ENCODE data around the gene IFI44L.

Gene IFI44L

GRCh38 chr1:78641558-78641957 lies 21.3 kb downstream of the IFI44L start:
- no peak for DNase-seq (ENCODE audit: low read depth in 2 of 2)

- DNase-seq (ENCODE audit: low read depth in 2 of 2) = no peak
Measured at GRCh38 chr1:78645723-78646122, 25.5 kb downstream of the IFI44L start.

- DNase-seq (ENCODE audit: low read depth in 2 of 2) = no peak
Measured at GRCh38 chr1:78647238-78647637, 27.0 kb downstream of the IFI44L start.

- DNase-seq (ENCODE audit: low read depth in 2 of 2) = peak; percentile 62 to 65
Measured at GRCh38 chr1:78649628-78650027, 29.4 kb downstream of the IFI44L start, which contains the start of gene IFI44. TSS of gene IFI44 (plus strand) at chr1:78649831. CDS start at chr1:78650196, 365 bp downstream.

GRCh38 chr1:78650114-78650660 lies 29.9 kb downstream of the IFI44L start:
- no peak for DNase-seq (ENCODE audit: low read depth in 2 of 2)

- peak; percentile 50 to 51 for DNase-seq (ENCODE audit: low read depth in 2 of 2)
Measured at GRCh38 chr1:78651241-78651640, 31.0 kb downstream of the IFI44L start.

GRCh38 chr1:78652019-78652560 lies 31.8 kb downstream of the IFI44L start:
- DNase-seq (ENCODE audit: low read depth in 2 of 2) = no peak

GRCh38 chr1:78658901-78659300 lies 38.7 kb downstream of the IFI44L start:
- DNase-seq (ENCODE audit: low read depth in 2 of 2) = no peak

- no peak for DNase-seq (ENCODE audit: low read depth in 2 of 2)
Measured at GRCh38 chr1:78663923-78664322, 43.7 kb downstream of the IFI44L start.

GRCh38 chr1:78664763-78665162 lies 44.5 kb downstream of the IFI44L start:
- no peak for DNase-seq (ENCODE audit: low read depth in 2 of 2)

GRCh38 chr1:78665809-78666208 lies 45.6 kb downstream of the IFI44L start:
- no peak for DNase-seq (ENCODE audit: low read depth in 2 of 2)

GRCh38 chr1:78667939-78668338 lies 47.7 kb downstream of the IFI44L start:
- peak in 1 of 2 experiments; percentile 10 for DNase-seq (ENCODE audit: low read depth in 2 of 2)

- no peak for DNase-seq (ENCODE audit: low read depth in 2 of 2)
Measured at GRCh38 chr1:78668427-78668826, 48.2 kb downstream of the IFI44L start.

- DNase-seq (ENCODE audit: low read depth in 2 of 2) = no peak
Measured at GRCh38 chr1:78672428-78672827, 52.2 kb downstream of the IFI44L start.

GRCh38 chr1:78673120-78673519 lies 52.9 kb downstream of the IFI44L start:
- no peak for DNase-seq (ENCODE audit: low read depth in 2 of 2)

- DNase-seq (ENCODE audit: low read depth in 2 of 2) = peak; percentile 35 to 48
Measured at GRCh38 chr1:78676347-78676982, 56.2 kb downstream of the IFI44L start.

- DNase-seq (ENCODE audit: low read depth in 2 of 2) = no peak
Measured at GRCh38 chr1:78676993-78677392, 56.7 kb downstream of the IFI44L start.

- no peak for DNase-seq (ENCODE audit: low read depth in 2 of 2)
Measured at GRCh38 chr1:78677788-78678187, 57.5 kb downstream of the IFI44L start.

GRCh38 chr1:78678324-78678723 lies 58.1 kb downstream of the IFI44L start:
- DNase-seq (ENCODE audit: low read depth in 2 of 2) = no peak

- DNase-seq (ENCODE audit: low read depth in 2 of 2) = no peak
Measured at GRCh38 chr1:78681265-78681664, 61.0 kb downstream of the IFI44L start.

- DNase-seq (ENCODE audit: low read depth in 2 of 2) = no peak
Measured at GRCh38 chr1:78682496-78682895, 62.2 kb downstream of the IFI44L start.

- DNase-seq (ENCODE audit: low read depth in 2 of 2) = no peak
Measured at GRCh38 chr1:78683079-78683478, 62.8 kb downstream of the IFI44L start.

GRCh38 chr1:78687315-78687714 lies 67.1 kb downstream of the IFI44L start:
- no peak for DNase-seq (ENCODE audit: low read depth in 2 of 2)
